ENCODE measurements around the gene MRPL45. TPM values are rescaled to one million over a fixed set of nuclear protein-coding genes. Genes with fewer than 3 reads are reported as not detected.

The MRPL45 gene
- total and polyA plus RNA-seq, 2 of the 13 experiments (the other 11 are each of a cell fraction or from before 2014, with no cell fraction given), result 89.5 to 157 TPM

DNA sequence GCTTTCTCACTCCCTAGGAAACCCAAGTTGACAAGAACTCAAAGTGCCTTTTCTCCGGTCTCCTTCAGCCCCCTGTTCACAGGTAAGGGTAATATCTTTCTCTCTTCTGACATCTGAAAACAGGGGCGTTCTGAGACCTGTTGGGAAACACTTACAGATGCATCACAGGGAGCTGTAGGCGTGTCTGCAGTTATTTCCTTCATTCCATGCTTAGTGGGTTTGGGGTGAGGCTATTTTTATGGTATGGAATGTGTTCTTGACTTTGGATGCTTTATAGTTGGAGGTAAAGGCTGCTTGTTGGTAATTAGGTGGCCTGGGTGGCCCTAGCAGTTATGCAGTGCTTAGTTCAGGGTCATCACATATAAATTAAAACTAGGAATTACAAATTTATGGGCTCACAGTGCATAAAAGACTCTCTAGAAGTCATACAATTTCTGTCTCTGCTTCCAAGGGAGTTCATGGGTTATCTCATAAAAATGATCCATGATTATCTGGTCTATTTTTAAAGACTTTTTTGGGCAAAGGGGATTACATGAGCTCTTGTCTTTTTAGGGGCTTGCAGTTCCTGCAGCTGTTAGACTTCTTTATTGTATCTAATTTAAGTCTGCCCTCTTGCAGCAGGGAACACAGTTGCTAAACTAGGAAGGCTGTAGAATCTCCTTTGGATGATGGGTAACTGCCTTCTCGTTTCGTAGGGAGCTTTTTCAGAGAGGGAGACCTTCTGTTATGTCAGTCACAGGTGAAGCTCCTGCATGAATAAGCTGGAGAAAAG is 64.9 kb downstream of the MRPL45 start:
- Histone ChIP-seq H3K79me2 (ENCODE audit: insufficient read depth, low read length) (peaks cover 47% of the 10 kb centered on the region), H2AFZ (ENCODE audit: low read length) (no peak overlapping the region), H3K9ac (ENCODE audit: insufficient read depth, low read depth, low read length) (no peak overlapping the region), H3K27ac (ENCODE audit: extremely low read length, insufficient read depth, low read length) (no peak overlapping the region), H3K4me1 (ENCODE audit: insufficient read depth, low read length) (peaks cover 32% of the 10 kb centered on the region), H3K4me2 (ENCODE audit: low read depth, low read length) (no peak overlapping the region), H3K36me3 (replicated peaks in 1 of 2; ENCODE audit: control insufficient read depth in 1 of 2, insufficient read depth in 2 of 2, low read length in 2 of 2) (peaks cover 17 to 51% of the 10 kb centered on the region in 2 experiments), H3K9me3 (ENCODE audit: low read length) (no peaks in the 10 kb centered on the region), H3K27me3 (ENCODE audit: control insufficient read depth in 1 of 2, insufficient read depth in 2 of 2, low read length in 2 of 2) (no peaks in the 10 kb centered on the region), H3K4me3 (replicated peaks in 1 of 3; ENCODE audit: insufficient read depth in 1 of 3, low read depth in 2 of 3, low read length in 3 of 3) (no peak overlapping the region), H4K20me1 (ENCODE audit: insufficient read depth, low read length) (no peaks in the 10 kb centered on the region)
- ChIA-PET CTCF (ENCODE audit: low intra/inter-chr PET ratio, low total read pairs) (no interaction called here), POLR2A (interaction anchor here (0.6 to 1.4 kb wide), 2 partner anchors 10 to 37 kb away, joined by 3 to 6 read pairs; partner anchors contain the start of gene SOCS7)
- FAIRE-seq, result no peak
- no peak for TF ChIP-seq ZNF790 (CRISPR knock-in tag; IDR thresholded peaks at IDR 0.05; ENCODE audit: borderline replicate concordance)
- TF ChIP-seq, protein P1, sequence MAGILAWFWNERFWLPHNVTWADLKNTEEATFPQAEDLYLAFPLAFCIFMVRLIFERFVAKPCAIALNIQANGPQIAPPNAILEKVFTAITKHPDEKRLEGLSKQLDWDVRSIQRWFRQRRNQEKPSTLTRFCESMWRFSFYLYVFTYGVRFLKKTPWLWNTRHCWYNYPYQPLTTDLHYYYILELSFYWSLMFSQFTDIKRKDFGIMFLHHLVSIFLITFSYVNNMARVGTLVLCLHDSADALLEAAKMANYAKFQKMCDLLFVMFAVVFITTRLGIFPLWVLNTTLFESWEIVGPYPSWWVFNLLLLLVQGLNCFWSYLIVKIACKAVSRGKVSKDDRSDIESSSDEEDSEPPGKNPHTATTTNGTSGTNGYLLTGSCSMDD (CRISPR knock-in tag; IDR thresholded peaks at IDR 0.05), result no peak
- BruUV-seq (replicated peaks), result no TSS peak
- ATAC-seq, result no peak
- intact Hi-C loops (cut with micrococcal nuclease; ENCODE audit: unreplicated experiment) (no loop called here), in situ Hi-C loops (cut with HindIII; ENCODE audit: extremely low pct_ligation_motif_present, low pct_unique_long_range_greater_than_20kb) (no loop called here)
- WGBS (ENCODE audit: low lambda C conversion rate), result over 99% methylated on average over 5 of the region's 5 CpGs
- DNase-seq (ENCODE audit: low spot score), result no peak

DNA sequence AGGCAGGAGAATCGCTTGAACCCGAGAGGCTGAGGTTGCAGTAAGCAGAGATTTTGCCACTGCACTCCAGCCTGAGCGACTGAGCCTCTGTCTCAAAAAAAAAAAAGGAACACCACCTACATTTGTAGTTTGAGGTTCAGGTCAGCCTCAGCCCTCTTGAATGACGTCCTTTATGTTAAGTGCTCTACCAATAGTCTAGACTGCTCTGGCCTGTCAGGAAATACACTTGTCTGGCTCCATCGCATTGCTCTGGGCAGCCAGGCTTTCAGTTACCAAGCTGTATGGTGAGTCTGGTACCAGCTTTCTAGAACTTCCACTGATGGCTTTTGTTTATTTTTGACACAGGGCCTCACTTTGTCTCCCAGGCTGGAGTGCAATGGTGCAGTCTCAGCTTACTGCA is 66.0 kb downstream of the MRPL45 start:
- Histone ChIP-seq H3K9ac (ENCODE audit: insufficient read depth, low read depth, low read length) (no peak overlapping the region), H3K4me1 (ENCODE audit: insufficient read depth, low read length) (peaks cover 21% of the 10 kb centered on the region), H4K20me1 (ENCODE audit: insufficient read depth, low read length) (no peaks in the 10 kb centered on the region), H3K27ac (ENCODE audit: extremely low read length, insufficient read depth, low read length) (no peak overlapping the region), H3K9me3 (ENCODE audit: low read length) (no peaks in the 10 kb centered on the region), H2AFZ (ENCODE audit: low read length) (no peak overlapping the region), H3K27me3 (ENCODE audit: control insufficient read depth in 1 of 2, insufficient read depth in 2 of 2, low read length in 2 of 2) (no peaks in the 10 kb centered on the region), H3K36me3 (replicated peaks in 1 of 2; ENCODE audit: control insufficient read depth in 1 of 2, insufficient read depth in 2 of 2, low read length in 2 of 2) (peaks cover 23 to 60% of the 10 kb centered on the region in 2 experiments), H3K79me2 (ENCODE audit: insufficient read depth, low read length) (peaks cover 35% of the 10 kb centered on the region), H3K4me2 (ENCODE audit: low read depth, low read length) (no peak overlapping the region), H3K4me3 (replicated peaks in 1 of 3; ENCODE audit: insufficient read depth in 1 of 3, low read depth in 2 of 3, low read length in 3 of 3) (no peak overlapping the region)
- ATAC-seq (no peak), FAIRE-seq (no peak), DNase-seq (ENCODE audit: low spot score) (no peak)
- POLR2A ChIA-PET, result interaction anchor here (1.0 kb wide), 1 partner anchor 11 kb away, joined by 3 read pairs; the partner anchor contains the start of gene SOCS7
- CTCF ChIA-PET (ENCODE audit: low intra/inter-chr PET ratio, low total read pairs), result no interaction called here
- 97% methylated on average over 5 of the region's 5 CpGs for WGBS (ENCODE audit: low lambda C conversion rate)
- TF ChIP-seq, protein P2, sequence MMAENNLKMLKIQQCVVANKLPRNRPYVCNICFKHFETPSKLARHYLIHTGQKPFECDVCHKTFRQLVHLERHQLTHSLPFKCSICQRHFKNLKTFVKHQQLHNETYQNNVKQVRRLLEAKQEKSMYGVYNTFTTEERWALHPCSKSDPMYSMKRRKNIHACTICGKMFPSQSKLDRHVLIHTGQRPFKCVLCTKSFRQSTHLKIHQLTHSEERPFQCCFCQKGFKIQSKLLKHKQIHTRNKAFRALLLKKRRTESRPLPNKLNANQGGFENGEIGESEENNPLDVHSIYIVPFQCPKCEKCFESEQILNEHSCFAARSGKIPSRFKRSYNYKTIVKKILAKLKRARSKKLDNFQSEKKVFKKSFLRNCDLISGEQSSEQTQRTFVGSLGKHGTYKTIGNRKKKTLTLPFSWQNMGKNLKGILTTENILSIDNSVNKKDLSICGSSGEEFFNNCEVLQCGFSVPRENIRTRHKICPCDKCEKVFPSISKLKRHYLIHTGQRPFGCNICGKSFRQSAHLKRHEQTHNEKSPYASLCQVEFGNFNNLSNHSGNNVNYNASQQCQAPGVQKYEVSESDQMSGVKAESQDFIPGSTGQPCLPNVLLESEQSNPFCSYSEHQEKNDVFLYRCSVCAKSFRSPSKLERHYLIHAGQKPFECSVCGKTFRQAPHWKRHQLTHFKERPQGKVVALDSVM (CRISPR knock-in tag; IDR thresholded peaks at IDR 0.05), result peak; percentile 78
- no peak for TF ChIP-seq NFYB (CRISPR knock-in tag; IDR thresholded peaks at IDR 0.05)
- BruUV-seq (replicated peaks), result no TSS peak
- intact Hi-C loops (cut with micrococcal nuclease; ENCODE audit: unreplicated experiment) (no loop called here), in situ Hi-C loops (cut with HindIII; ENCODE audit: extremely low pct_ligation_motif_present, low pct_unique_long_range_greater_than_20kb) (no loop called here)
